Erythroblast (primary cell): ENCODE results near the gene ORAI2.
A peak's percentile ranks its signal among the peaks of the same experiment; 100 is the strongest.

Experiments
- GATA1 ChIP-seq: IDR thresholded peaks from 2 replicates; pipeline ENCODE4 v1.6.1; 2011; ENCODE audit warnings: low read depth, mild to moderate bottlenecking, control low read depth, low read length, moderate library complexity
- POLR2A ChIP-seq: IDR thresholded peaks from 2 replicates; pipeline ENCODE4 v1.6.1; 2011; ENCODE audit warnings: mild to moderate bottlenecking, low read length

DNA sequence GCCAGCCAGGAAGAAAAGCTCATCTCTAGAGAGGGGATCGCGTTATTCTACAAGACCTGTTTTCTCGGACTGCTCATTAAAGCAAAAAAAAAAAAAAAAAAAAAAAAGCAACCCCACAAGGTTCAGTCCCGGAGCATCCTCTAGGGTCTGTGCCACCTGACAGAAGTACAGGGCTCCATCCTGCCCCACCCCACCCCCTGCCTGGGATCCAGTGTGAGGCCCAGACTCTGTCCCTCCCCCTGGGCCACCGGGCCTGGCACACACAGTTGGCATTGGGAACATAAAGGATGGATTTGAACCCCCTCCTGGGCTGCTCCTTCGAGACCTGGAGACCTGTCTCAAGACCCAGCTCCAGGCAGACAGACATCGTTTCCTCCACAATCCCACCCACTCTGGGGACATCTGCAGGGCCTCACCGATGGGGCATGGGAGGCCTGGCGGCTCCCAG, 688 bp downstream of the ORAI2 start:
- no peak for TF ChIP-seq GATA1
- TF ChIP-seq POLR2A = peak; percentile 4
